Prostate gland (tissue), 2 donors: ENCODE measurements around the gene SNN.

Experiments
- POLR2A ChIP-seq: fragments of 450-650 bp; IDR thresholded peaks from one replicate; pipeline ENCODE4 v1.6.1; 2016; ENCODE audit warnings: antibody characterized with exemption, mild to moderate bottlenecking
- TF ChIP-seq, protein P1 (sequence below), 4 experiments: fragments of 200-600 bp in 2 of 4; fragments of 450-650 bp in 2 of 4; sonication (generic) in 2 of 4; IDR thresholded peaks; 1 replicate in 3 of 4; 2 replicates in 1 of 4; pipeline ENCODE4 v1.5.1; 2016 to 2019; ENCODE audit warnings: antibody characterized with exemption in 4 of 4, mild to moderate bottlenecking in 2 of 4, moderate library complexity in 2 of 4

- no peak for TF ChIP-seq POLR2A
- TF ChIP-seq, protein P1, sequence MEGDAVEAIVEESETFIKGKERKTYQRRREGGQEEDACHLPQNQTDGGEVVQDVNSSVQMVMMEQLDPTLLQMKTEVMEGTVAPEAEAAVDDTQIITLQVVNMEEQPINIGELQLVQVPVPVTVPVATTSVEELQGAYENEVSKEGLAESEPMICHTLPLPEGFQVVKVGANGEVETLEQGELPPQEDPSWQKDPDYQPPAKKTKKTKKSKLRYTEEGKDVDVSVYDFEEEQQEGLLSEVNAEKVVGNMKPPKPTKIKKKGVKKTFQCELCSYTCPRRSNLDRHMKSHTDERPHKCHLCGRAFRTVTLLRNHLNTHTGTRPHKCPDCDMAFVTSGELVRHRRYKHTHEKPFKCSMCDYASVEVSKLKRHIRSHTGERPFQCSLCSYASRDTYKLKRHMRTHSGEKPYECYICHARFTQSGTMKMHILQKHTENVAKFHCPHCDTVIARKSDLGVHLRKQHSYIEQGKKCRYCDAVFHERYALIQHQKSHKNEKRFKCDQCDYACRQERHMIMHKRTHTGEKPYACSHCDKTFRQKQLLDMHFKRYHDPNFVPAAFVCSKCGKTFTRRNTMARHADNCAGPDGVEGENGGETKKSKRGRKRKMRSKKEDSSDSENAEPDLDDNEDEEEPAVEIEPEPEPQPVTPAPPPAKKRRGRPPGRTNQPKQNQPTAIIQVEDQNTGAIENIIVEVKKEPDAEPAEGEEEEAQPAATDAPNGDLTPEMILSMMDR (IDR thresholded peaks at IDR 0.05): no peak
Observed at GRCh38 chr16:11649276-11649675, 19.0 kb upstream of the SNN start.
